GM12872 (cell line): ENCODE results near the gene CELF1.

Experiments
- CTCF ChIP-seq: IDR thresholded peaks from 3 replicates; pipeline ENCODE4 v1.5.1; 2011; ENCODE audit warnings: low read depth, mild to moderate bottlenecking, low read length, moderate library complexity; ENCODE audit not compliant: insufficient read depth

The CELF1 gene

GRCh38 chr11:47592251-47592650, 39.3 kb upstream of the CELF1 start:
- no peak for TF ChIP-seq CTCF

- TF ChIP-seq CTCF = no peak
Measured at GRCh38 chr11:47591764-47592163, 38.8 kb upstream of the CELF1 start.

GRCh38 chr11:47589977-47590861, 37.3 kb upstream of the CELF1 start:
- no peak for TF ChIP-seq CTCF

- TF ChIP-seq CTCF = no peak
Measured at GRCh38 chr11:47589584-47589976, 36.6 kb upstream of the CELF1 start.

GRCh38 chr11:47589118-47589517, 36.2 kb upstream of the CELF1 start:
- no peak for TF ChIP-seq CTCF

GRCh38 chr11:47587723-47588326, 34.9 kb upstream of the CELF1 start:
- no peak for TF ChIP-seq CTCF

GRCh38 chr11:47587039-47587716, 34.2 kb upstream of the CELF1 start:
- TF ChIP-seq CTCF = no peak
